ENCODE data around the gene NEK2. TPM values are rescaled to one million over a fixed set of nuclear protein-coding genes. Genes with fewer than 3 reads are reported as not detected.

Gene NEK2
- total and polyA plus RNA-seq, 2 of the 13 experiments (the other 11 are each of a cell fraction or from before 2014, with no cell fraction given): 10.9 to 40.8 TPM

DNA sequence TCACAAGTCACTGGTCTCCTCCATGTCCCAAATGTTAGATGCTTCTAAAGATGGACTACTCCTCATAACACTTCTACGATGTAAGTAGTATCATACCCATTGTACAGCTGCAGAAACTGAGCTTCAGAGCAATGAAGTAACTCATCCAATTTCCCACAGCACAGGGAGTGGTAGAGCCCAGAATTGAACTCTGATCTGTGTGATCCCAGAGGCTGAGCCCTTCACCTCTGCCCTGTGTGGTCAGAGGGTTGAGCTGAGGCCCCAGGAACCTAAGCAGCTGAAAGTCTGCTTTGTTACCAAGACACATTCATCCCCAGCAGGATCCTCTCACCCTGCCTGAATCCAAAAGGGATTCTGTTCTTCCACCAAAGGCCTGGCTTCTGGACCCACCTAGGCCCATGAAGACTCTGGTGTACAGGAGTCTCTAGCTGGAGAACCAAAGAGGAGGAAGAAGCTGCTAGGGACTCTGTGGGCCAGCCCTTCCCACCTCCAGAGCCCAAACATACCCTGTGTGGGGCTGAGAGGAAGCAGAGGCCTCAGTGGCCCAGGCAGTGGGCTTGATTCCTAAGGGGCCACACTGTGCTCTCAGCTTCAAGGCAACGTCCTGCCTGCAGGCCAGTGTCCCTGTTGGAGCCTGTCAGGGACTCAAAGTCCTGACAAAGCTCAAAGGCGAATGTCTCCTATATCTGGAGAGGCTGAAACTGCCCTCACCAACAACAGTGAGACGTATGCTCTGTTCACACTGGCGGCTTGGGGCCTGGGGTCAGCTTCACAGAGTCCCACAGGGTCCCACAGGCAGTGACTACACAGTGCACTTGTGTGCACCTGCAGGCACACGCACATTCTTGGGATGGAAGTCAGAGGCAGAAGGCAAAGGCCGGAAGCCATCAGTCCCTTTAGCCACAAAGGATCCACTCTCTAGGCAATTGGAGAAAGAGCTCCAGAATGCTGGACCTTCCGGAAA lies 56.1 kb downstream of the NEK2 start (continued):
- TF ChIP-seq, protein P1, sequence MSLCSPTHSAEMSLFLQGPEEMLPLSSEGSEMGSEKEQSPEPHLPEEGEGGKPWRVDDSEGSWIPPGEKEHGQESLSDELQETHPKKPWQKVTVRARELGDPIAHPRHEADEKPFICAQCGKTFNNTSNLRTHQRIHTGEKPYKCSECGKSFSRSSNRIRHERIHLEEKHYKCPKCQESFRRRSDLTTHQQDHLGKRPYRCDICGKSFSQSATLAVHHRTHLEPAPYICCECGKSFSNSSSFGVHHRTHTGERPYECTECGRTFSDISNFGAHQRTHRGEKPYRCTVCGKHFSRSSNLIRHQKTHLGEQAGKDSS (CRISPR knock-in tag; IDR thresholded peaks at IDR 0.05; ENCODE audit: borderline replicate concordance, low read depth): peak; percentile 64; the same call in 1 of the 2 replicates
- TF ChIP-seq, protein P2, sequence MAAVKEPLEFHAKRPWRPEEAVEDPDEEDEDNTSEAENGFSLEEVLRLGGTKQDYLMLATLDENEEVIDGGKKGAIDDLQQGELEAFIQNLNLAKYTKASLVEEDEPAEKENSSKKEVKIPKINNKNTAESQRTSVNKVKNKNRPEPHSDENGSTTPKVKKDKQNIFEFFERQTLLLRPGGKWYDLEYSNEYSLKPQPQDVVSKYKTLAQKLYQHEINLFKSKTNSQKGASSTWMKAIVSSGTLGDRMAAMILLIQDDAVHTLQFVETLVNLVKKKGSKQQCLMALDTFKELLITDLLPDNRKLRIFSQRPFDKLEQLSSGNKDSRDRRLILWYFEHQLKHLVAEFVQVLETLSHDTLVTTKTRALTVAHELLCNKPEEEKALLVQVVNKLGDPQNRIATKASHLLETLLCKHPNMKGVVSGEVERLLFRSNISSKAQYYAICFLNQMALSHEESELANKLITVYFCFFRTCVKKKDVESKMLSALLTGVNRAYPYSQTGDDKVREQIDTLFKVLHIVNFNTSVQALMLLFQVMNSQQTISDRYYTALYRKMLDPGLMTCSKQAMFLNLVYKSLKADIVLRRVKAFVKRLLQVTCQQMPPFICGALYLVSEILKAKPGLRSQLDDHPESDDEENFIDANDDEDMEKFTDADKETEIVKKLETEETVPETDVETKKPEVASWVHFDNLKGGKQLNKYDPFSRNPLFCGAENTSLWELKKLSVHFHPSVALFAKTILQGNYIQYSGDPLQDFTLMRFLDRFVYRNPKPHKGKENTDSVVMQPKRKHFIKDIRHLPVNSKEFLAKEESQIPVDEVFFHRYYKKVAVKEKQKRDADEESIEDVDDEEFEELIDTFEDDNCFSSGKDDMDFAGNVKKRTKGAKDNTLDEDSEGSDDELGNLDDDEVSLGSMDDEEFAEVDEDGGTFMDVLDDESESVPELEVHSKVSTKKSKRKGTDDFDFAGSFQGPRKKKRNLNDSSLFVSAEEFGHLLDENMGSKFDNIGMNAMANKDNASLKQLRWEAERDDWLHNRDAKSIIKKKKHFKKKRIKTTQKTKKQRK (IDR thresholded peaks at IDR 0.05; ENCODE audit: low read length): no peak
- TF ChIP-seq, protein P3, sequence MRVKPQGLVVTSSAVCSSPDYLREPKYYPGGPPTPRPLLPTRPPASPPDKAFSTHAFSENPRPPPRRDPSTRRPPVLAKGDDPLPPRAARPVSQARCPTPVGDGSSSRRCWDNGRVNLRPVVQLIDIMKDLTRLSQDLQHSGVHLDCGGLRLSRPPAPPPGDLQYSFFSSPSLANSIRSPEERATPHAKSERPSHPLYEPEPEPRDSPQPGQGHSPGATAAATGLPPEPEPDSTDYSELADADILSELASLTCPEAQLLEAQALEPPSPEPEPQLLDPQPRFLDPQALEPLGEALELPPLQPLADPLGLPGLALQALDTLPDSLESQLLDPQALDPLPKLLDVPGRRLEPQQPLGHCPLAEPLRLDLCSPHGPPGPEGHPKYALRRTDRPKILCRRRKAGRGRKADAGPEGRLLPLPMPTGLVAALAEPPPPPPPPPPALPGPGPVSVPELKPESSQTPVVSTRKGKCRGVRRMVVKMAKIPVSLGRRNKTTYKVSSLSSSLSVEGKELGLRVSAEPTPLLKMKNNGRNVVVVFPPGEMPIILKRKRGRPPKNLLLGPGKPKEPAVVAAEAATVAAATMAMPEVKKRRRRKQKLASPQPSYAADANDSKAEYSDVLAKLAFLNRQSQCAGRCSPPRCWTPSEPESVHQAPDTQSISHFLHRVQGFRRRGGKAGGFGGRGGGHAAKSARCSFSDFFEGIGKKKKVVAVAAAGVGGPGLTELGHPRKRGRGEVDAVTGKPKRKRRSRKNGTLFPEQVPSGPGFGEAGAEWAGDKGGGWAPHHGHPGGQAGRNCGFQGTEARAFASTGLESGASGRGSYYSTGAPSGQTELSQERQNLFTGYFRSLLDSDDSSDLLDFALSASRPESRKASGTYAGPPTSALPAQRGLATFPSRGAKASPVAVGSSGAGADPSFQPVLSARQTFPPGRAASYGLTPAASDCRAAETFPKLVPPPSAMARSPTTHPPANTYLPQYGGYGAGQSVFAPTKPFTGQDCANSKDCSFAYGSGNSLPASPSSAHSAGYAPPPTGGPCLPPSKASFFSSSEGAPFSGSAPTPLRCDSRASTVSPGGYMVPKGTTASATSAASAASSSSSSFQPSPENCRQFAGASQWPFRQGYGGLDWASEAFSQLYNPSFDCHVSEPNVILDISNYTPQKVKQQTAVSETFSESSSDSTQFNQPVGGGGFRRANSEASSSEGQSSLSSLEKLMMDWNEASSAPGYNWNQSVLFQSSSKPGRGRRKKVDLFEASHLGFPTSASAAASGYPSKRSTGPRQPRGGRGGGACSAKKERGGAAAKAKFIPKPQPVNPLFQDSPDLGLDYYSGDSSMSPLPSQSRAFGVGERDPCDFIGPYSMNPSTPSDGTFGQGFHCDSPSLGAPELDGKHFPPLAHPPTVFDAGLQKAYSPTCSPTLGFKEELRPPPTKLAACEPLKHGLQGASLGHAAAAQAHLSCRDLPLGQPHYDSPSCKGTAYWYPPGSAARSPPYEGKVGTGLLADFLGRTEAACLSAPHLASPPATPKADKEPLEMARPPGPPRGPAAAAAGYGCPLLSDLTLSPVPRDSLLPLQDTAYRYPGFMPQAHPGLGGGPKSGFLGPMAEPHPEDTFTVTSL (CRISPR knock-in tag; IDR thresholded peaks at IDR 0.05; ENCODE audit: borderline replicate concordance): no peak
- TF ChIP-seq ERF (CRISPR knock-in tag; IDR thresholded peaks at IDR 0.05) (no peak), ZNF3 (CRISPR knock-in tag; IDR thresholded peaks at IDR 0.05) (peak; percentile 60; the same call in 1 of the 2 replicates), ZNF121 (CRISPR knock-in tag; IDR thresholded peaks at IDR 0.05) (no peak), TCF12 (IDR thresholded peaks at IDR 0.05) (no peak), TCF12 (CRISPR knock-in tag; IDR thresholded peaks at IDR 0.05) (no peak), ZBTB7B (CRISPR knock-in tag; IDR thresholded peaks at IDR 0.05) (peak; percentile 44; the same call in 1 of the 2 replicates), ZNF644 (CRISPR knock-in tag; IDR thresholded peaks at IDR 0.05; ENCODE audit: low read depth) (no peak), KDM4B (CRISPR knock-in tag; IDR thresholded peaks at IDR 0.05) (no peak), HNF4G (IDR thresholded peaks at IDR 0.05; ENCODE audit: borderline replicate concordance, low read depth, low read length) (peak; percentile 84), HNF4G (CRISPR knock-in tag; IDR thresholded peaks at IDR 0.05; ENCODE audit: borderline replicate concordance, low read depth) (no peak), ZNF101 (CRISPR knock-in tag; IDR thresholded peaks at IDR 0.05; ENCODE audit: borderline replicate concordance, low read depth) (no peak), AGO1 (IDR thresholded peaks at IDR 0.05; ENCODE audit: low read depth, low read length, poor library complexity, severe bottlenecking) (no peak), RBM39 (IDR thresholded peaks at IDR 0.05; ENCODE audit: low read depth, low read length, poor library complexity, severe bottlenecking) (no peak)
- TF ChIP-seq, protein P4, sequence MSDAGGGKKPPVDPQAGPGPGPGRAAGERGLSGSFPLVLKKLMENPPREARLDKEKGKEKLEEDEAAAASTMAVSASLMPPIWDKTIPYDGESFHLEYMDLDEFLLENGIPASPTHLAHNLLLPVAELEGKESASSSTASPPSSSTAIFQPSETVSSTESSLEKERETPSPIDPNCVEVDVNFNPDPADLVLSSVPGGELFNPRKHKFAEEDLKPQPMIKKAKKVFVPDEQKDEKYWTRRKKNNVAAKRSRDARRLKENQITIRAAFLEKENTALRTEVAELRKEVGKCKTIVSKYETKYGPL (CRISPR knock-in tag; IDR thresholded peaks at IDR 0.05): no peak

Data from HepG2 (cell line).